Measurements from ENCODE around the gene KBTBD6. TPM values are rescaled to one million over a fixed set of nuclear protein-coding genes. Genes with fewer than 3 reads are reported as not detected.

KBTBD6 gene
- total and polyA plus RNA-seq, 2 of the 8 experiments (the other 6 are each of a cell fraction or from before 2014, with no cell fraction given) = 4.5 to 11.3 TPM

DNA sequence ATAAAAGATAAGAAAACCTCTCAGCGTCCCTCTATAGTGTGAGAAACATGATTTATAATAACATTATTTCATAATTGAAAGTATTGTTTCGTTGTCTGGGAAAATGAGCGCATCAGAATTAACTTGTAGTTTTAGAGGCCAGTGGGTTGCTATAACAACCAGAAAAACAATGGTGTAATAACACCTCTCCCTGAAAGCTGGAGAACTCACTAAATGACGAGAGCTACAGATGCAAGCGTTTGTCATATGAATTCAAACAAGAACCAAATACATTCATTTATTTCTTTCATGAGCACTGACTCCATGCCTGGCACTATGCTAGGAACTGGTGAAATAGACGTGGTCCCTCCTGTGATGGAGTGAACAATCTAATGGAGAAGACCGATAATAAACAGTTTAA, 45.4 kb upstream of the KBTBD6 start:
- Histone ChIP-seq H2BK15ac (ENCODE audit: low read length) (no peak overlapping the region), H2BK120ac (replicated peaks; ENCODE audit: low read depth, low read length) (no peak overlapping the region), H3K9me3 (ENCODE audit: insufficient read depth in 2 of 2, low read depth in 1 of 2, low read length in 1 of 2) (peaks cover 12 to 14% of the 10 kb centered on the region in 2 experiments; a peak in 3 of 4 replicates), H3K4me1 (replicated peaks in 1 of 4; ENCODE audit: control insufficient read depth in 3 of 4, insufficient read depth in 4 of 4, low read length in 3 of 4) (no peaks in the 10 kb centered on the region), H3K27me3 (replicated peaks in 1 of 4; ENCODE audit: control insufficient read depth in 3 of 4, extremely low read depth in 1 of 4, insufficient read depth in 3 of 4, low read length in 3 of 4) (no peaks in the 10 kb centered on the region), H3K79me1 (ENCODE audit: low read depth, low read length) (no peaks in the 10 kb centered on the region), H2BK5ac (ENCODE audit: low read depth, low read length) (no peak overlapping the region), H4K5ac (ENCODE audit: insufficient read length, low read depth, low read length) (no peak overlapping the region), H3K14ac (ENCODE audit: insufficient read length) (no peak overlapping the region), H2AK5ac (ENCODE audit: low read depth, low read length) (no peak overlapping the region), H3K27ac (ENCODE audit: low read depth, low read length) (no peak overlapping the region), H3K36me3 (ENCODE audit: control insufficient read depth in 2 of 4, insufficient read depth in 4 of 4, low read length in 3 of 4) (no peaks in the 10 kb centered on the region; a peak in 1 of 8 replicates), H4K20me1 (replicated peaks in 1 of 2; ENCODE audit: control insufficient read depth in 1 of 2, insufficient read depth in 2 of 2, low read length in 2 of 2) (no peaks in the 10 kb centered on the region), H3K18ac (ENCODE audit: extremely low read depth, low read length) (no peak overlapping the region), H3K4ac (replicated peaks; ENCODE audit: insufficient read length, low read depth, low read length) (no peak overlapping the region), H4K91ac (replicated peaks; ENCODE audit: insufficient read length, low read length) (no peak overlapping the region), H3K9ac (replicated peaks in 1 of 4; ENCODE audit: extremely low read depth in 1 of 4, low read depth in 3 of 4, low read length in 3 of 4) (no peak overlapping the region), H3K4me2 (ENCODE audit: insufficient read depth in 1 of 2, low read depth in 2 of 2, low read length in 2 of 2) (no peak overlapping the region), H2AFZ (ENCODE audit: low read length) (no peak overlapping the region), H4K8ac (ENCODE audit: extremely low read depth, insufficient read depth, low read length) (no peak overlapping the region), H2BK12ac (ENCODE audit: low read depth, low read length) (no peak overlapping the region), H3K23ac (ENCODE audit: insufficient read length) (no peak overlapping the region), H3K79me2 (ENCODE audit: control insufficient read depth in 1 of 2, insufficient read depth in 2 of 2, low read length in 2 of 2) (no peaks in the 10 kb centered on the region), H3K23me2 (ENCODE audit: low read depth, low read length) (no peaks in the 10 kb centered on the region), H3K56ac (replicated peaks; ENCODE audit: insufficient read length, low read depth, low read length) (no peak overlapping the region), H3K4me3 (ENCODE audit: extremely low read depth in 1 of 4, insufficient read depth in 2 of 4, low read depth in 3 of 4, low read length in 4 of 4) (no peak overlapping the region), H2BK20ac (ENCODE audit: low read length) (no peak overlapping the region)
- ChIA-PET POLR2A (ENCODE audit: partially characterized antibody) (interaction anchor here (1.8 kb wide), 1 partner anchor 117 kb away, joined by 6 read pairs; the partner anchor contains the start of gene WBP4), CTCF (ENCODE audit: partially characterized antibody) (no interaction called here)
- WGBS, 2 experiments (ENCODE audit: extremely low coverage in 1 of 2, insufficient coverage in 1 of 2, insufficient read length in 1 of 2, insufficient replicate concordance in 2 of 2, low coverage in 1 of 2, low lambda C conversion rate in 2 of 2, missing lambda C conversion rate in 1 of 2) = 88% methylated on average over 7 of the region's 7 CpGs; no CpG with 5 or more reads in 1 of the 2 experiments
- DNase-seq (ENCODE audit: low read depth in 1 of 2, low spot score in 2 of 2) (no peak), FAIRE-seq (no peak)
- no peak for TF ChIP-seq TAF7 (optimal IDR thresholded peaks at IDR 0.05; ENCODE audit: borderline replicate concordance, low read depth, low read length)
- TF ChIP-seq ASH2L (IDR thresholded peaks at IDR 0.05; ENCODE audit: low read length) = no peak
- TF ChIP-seq CBX8 (IDR thresholded peaks at IDR 0.05; ENCODE audit: borderline replicate concordance, low read depth, low read length) = no peak
- no peak for TF ChIP-seq TBP (IDR thresholded peaks at IDR 0.05; ENCODE audit: low read depth, low read length)
- no peak for TF ChIP-seq RXRA (IDR thresholded peaks at IDR 0.05; ENCODE audit: insufficient read depth, low read depth, low read length)
- TF ChIP-seq, protein P1, sequence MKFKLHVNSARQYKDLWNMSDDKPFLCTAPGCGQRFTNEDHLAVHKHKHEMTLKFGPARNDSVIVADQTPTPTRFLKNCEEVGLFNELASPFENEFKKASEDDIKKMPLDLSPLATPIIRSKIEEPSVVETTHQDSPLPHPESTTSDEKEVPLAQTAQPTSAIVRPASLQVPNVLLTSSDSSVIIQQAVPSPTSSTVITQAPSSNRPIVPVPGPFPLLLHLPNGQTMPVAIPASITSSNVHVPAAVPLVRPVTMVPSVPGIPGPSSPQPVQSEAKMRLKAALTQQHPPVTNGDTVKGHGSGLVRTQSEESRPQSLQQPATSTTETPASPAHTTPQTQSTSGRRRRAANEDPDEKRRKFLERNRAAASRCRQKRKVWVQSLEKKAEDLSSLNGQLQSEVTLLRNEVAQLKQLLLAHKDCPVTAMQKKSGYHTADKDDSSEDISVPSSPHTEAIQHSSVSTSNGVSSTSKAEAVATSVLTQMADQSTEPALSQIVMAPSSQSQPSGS (IDR thresholded peaks at IDR 0.05; ENCODE audit: low read length) = no peak
- no peak for TF ChIP-seq PHF8 (conservative IDR thresholded peaks at IDR 0.05; ENCODE audit: low read depth, low read length)
- TF ChIP-seq, protein P2, sequence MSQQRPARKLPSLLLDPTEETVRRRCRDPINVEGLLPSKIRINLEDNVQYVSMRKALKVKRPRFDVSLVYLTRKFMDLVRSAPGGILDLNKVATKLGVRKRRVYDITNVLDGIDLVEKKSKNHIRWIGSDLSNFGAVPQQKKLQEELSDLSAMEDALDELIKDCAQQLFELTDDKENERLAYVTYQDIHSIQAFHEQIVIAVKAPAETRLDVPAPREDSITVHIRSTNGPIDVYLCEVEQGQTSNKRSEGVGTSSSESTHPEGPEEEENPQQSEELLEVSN (IDR thresholded peaks at IDR 0.05) = no peak
- TF ChIP-seq, protein P3, sequence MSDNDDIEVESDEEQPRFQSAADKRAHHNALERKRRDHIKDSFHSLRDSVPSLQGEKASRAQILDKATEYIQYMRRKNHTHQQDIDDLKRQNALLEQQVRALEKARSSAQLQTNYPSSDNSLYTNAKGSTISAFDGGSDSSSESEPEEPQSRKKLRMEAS (IDR thresholded peaks at IDR 0.05) = no peak
- no peak for TF ChIP-seq SIRT6 (IDR thresholded peaks at IDR 0.05; ENCODE audit: low read length)

Data from H1 (cell line).